H1 (cell line): ENCODE measurements around the gene ARHGDIG. TPM values are rescaled to one million over a fixed set of nuclear protein-coding genes. Genes with fewer than 3 reads are reported as not detected.

Source experiments
- CTCF ChIA-PET: fragments of 300-600 bp; sonication (Branson Sonifier 250); formaldehyde crosslinking; loops from one replicate; lab custom pipeline; 2021; ENCODE audit not compliant: partially characterized antibody; lab: Charles Lee
- POLR2A ChIA-PET: fragments of 300-600 bp; sonication (Branson Sonifier 250); formaldehyde crosslinking; loops from one replicate; lab custom pipeline; 2021; ENCODE audit warnings: inconsistent platforms; ENCODE audit not compliant: partially characterized antibody; lab: Charles Lee
- DNase-seq, 2 experiments: peaks; one replicate each; pipeline versions ENCODE4 v3.0.0 to v3.0.0-alpha.2; 2010 to 2022; ENCODE audit warnings: low spot score in 2 of 2, low read depth in 1 of 2, mixed read lengths in 1 of 2
- FAIRE-seq: peaks from 2 replicates; lab custom pipeline; 2011; peaks lifted over from hg19 to GRCh38; lab: Jason Lieb, UNC
- H2AFZ ChIP-seq: 2 replicates; pipeline ENCODE4 v1.8.1; 2012; ENCODE audit warnings: low read length, inconsistent platforms
- H2AK5ac ChIP-seq: 2 replicates; pipeline ENCODE4 v1.6.1; 2013; ENCODE audit warnings: low read depth, low read length
- H2BK120ac ChIP-seq: replicated peaks from 2 replicates; pipeline ENCODE3; 2013; ENCODE audit warnings: low read depth, low read length, inconsistent platforms
- H2BK12ac ChIP-seq: 2 replicates; pipeline ENCODE4 v1.6.1; 2013; ENCODE audit warnings: low read depth, low read length
- H2BK15ac ChIP-seq: 2 replicates; pipeline ENCODE4 v1.6.1; 2013; ENCODE audit warnings: low read length
- H2BK20ac ChIP-seq: 2 replicates; pipeline ENCODE4 v1.6.1; 2013; ENCODE audit warnings: low read length
- H2BK5ac ChIP-seq: 2 replicates; pipeline ENCODE4 v1.6.1; 2013; ENCODE audit warnings: low read depth, low read length
- H3K14ac ChIP-seq: 2 replicates; pipeline ENCODE4 v1.6.1; 2013; ENCODE audit warnings: inconsistent platforms; ENCODE audit not compliant: insufficient read length
- H3K18ac ChIP-seq: 2 replicates; pipeline ENCODE4 v1.6.1; 2013; ENCODE audit warnings: low read length; ENCODE audit errors: extremely low read depth
- H3K23ac ChIP-seq: 2 replicates; pipeline ENCODE4 v1.6.1; 2013; ENCODE audit warnings: inconsistent platforms; ENCODE audit not compliant: insufficient read length
- H3K23me2 ChIP-seq: 2 replicates; pipeline ENCODE4 v1.6.1; 2013; ENCODE audit warnings: low read depth, low read length
- H3K27ac ChIP-seq: 2 replicates; pipeline ENCODE4 v1.6.1; 2011; ENCODE audit warnings: low read depth, low read length, inconsistent platforms
- H3K27me3 ChIP-seq, 4 experiments: replicated peaks in 1 of 4; 1 replicate in 1 of 4; 2 replicates in 3 of 4; pipeline versions ENCODE4 v1.6.1 to v1.8.1; 2011 to 2013; ENCODE audit warnings: low read length in 3 of 4, mild to moderate bottlenecking in 3 of 4, inconsistent platforms in 2 of 4, mixed read lengths in 2 of 4, moderate library complexity in 1 of 4; ENCODE audit not compliant: control insufficient read depth in 3 of 4, insufficient read depth in 3 of 4; ENCODE audit errors: extremely low read depth in 1 of 4
- H3K36me3 ChIP-seq, 4 experiments: 2 replicates each; pipeline versions ENCODE4 v1.6.1 to v1.8.1; 2011 to 2013; ENCODE audit warnings: mild to moderate bottlenecking in 4 of 4, low read length in 3 of 4, moderate library complexity in 2 of 4, control low read depth in 1 of 4, inconsistent platforms in 1 of 4; ENCODE audit not compliant: insufficient read depth in 4 of 4, control insufficient read depth in 2 of 4
- H3K4ac ChIP-seq: replicated peaks from 2 replicates; pipeline ENCODE3; 2013; ENCODE audit warnings: low read length, low read depth, mixed read lengths, inconsistent platforms; ENCODE audit not compliant: insufficient read length
- H3K4me1 ChIP-seq, 4 experiments: replicated peaks in 1 of 4; 1 replicate in 1 of 4; 2 replicates in 3 of 4; pipeline versions ENCODE4 v1.6.1 to v1.8.1; 2011 to 2013; ENCODE audit warnings: low read length in 3 of 4, inconsistent platforms in 2 of 4, mixed read lengths in 1 of 4; ENCODE audit not compliant: insufficient read depth in 4 of 4, control insufficient read depth in 3 of 4
- H3K4me2 ChIP-seq, 2 experiments: 2 replicates each; pipeline versions ENCODE4 v1.6.1 to v1.8.1; 2011 to 2013; ENCODE audit warnings: low read depth in 2 of 2, low read length in 2 of 2, control low read depth in 1 of 2, inconsistent platforms in 1 of 2, mild to moderate bottlenecking in 1 of 2; ENCODE audit not compliant: insufficient read depth in 1 of 2
- H3K4me3 ChIP-seq, 4 experiments: fragments of 200-600, 300-600 bp in 1 of 4; sonication (generic), shearing (Covaris generic), sonication (Bioruptor Twin) in 1 of 4; 2 replicates each; pipeline versions ENCODE4 v1.5.1 to v1.8.1; 2011 to 2016; ENCODE audit warnings: low read length in 4 of 4, low read depth in 3 of 4, control low read depth in 2 of 4, inconsistent platforms in 2 of 4, mild to moderate bottlenecking in 2 of 4, mixed read lengths in 1 of 4, moderate library complexity in 1 of 4; ENCODE audit not compliant: insufficient read depth in 2 of 4; ENCODE audit errors: extremely low read depth in 1 of 4
- H3K56ac ChIP-seq: replicated peaks from 2 replicates; pipeline ENCODE3; 2013; ENCODE audit warnings: low read depth, mild to moderate bottlenecking, mixed read lengths, low read length, inconsistent platforms; ENCODE audit not compliant: insufficient read length
- H3K79me1 ChIP-seq: 2 replicates; pipeline ENCODE4 v1.6.1; 2013; ENCODE audit warnings: low read depth, low read length, control low read depth
- H3K79me2 ChIP-seq, 2 experiments: 2 replicates each; pipeline versions ENCODE4 v1.6.1 to v1.8.1; 2012 to 2013; ENCODE audit warnings: low read length in 2 of 2, mild to moderate bottlenecking in 2 of 2, inconsistent platforms in 1 of 2; ENCODE audit not compliant: insufficient read depth in 2 of 2, control insufficient read depth in 1 of 2
- H3K9ac ChIP-seq, 4 experiments: replicated peaks in 1 of 4; 1 replicate in 1 of 4; 2 replicates in 3 of 4; pipeline versions ENCODE4 v1.6.1 to v1.8.1; 2011 to 2013; ENCODE audit warnings: low read depth in 3 of 4, low read length in 3 of 4, control low read depth in 2 of 4, mild to moderate bottlenecking in 2 of 4, moderate library complexity in 2 of 4, inconsistent platforms in 1 of 4; ENCODE audit errors: extremely low read depth in 1 of 4
- H3K9me3 ChIP-seq, 2 experiments: 2 replicates each; pipeline versions ENCODE4 v1.6.1 to v1.8.1; 2012 to 2013; ENCODE audit warnings: mild to moderate bottlenecking in 2 of 2, moderate library complexity in 2 of 2, control low read depth in 1 of 2, inconsistent platforms in 1 of 2, low read depth in 1 of 2, low read length in 1 of 2, mixed read lengths in 1 of 2; ENCODE audit not compliant: insufficient read depth in 2 of 2
- H4K20me1 ChIP-seq, 2 experiments: replicated peaks in 1 of 2; 2 replicates each; pipeline versions ENCODE3 to v1.8.1; 2011 to 2013; ENCODE audit warnings: inconsistent platforms in 2 of 2, low read length in 2 of 2, mild to moderate bottlenecking in 1 of 2; ENCODE audit not compliant: insufficient read depth in 2 of 2, control insufficient read depth in 1 of 2
- H4K5ac ChIP-seq: 2 replicates; pipeline ENCODE4 v1.6.1; 2013; ENCODE audit warnings: low read length, low read depth, mixed read lengths, inconsistent platforms; ENCODE audit not compliant: insufficient read length
- H4K8ac ChIP-seq: 2 replicates; pipeline ENCODE4 v1.8.0; 2013; ENCODE audit warnings: mild to moderate bottlenecking, moderate library complexity, low read length, inconsistent platforms; ENCODE audit not compliant: insufficient read depth; ENCODE audit errors: extremely low read depth
- H4K91ac ChIP-seq: replicated peaks from 2 replicates; pipeline ENCODE3; 2013; ENCODE audit warnings: low read length, mixed read lengths, inconsistent platforms; ENCODE audit not compliant: insufficient read length
- CBX5 ChIP-seq: fragments of 300-800, 300-1000 bp; sonication (generic); IDR thresholded peaks from 2 replicates; pipeline ENCODE4 v1.7.1; 2016; ENCODE audit warnings: antibody characterized with exemption, low read length, low read depth
- CHD2 ChIP-seq: IDR thresholded peaks from 2 replicates; pipeline ENCODE4 v1.6.1; 2012; ENCODE audit warnings: low read length, improper control_type of control experiment
- MAFK ChIP-seq: IDR thresholded peaks from 2 replicates; pipeline ENCODE4 v1.6.1; 2012; ENCODE audit warnings: low read depth, mild to moderate bottlenecking, improper control_type of control experiment, low read length
- MAX ChIP-seq: IDR thresholded peaks from 2 replicates; pipeline ENCODE4 v1.6.1; 2012; ENCODE audit warnings: inconsistent platforms
- POU5F1 ChIP-seq: IDR thresholded peaks from 2 replicates; pipeline ENCODE4 v1.6.1; 2011; ENCODE audit warnings: low read depth, mild to moderate bottlenecking, low read length, moderate library complexity
- RXRA ChIP-seq: IDR thresholded peaks from 2 replicates; pipeline ENCODE4 v1.6.1; 2011; ENCODE audit warnings: low read depth, mild to moderate bottlenecking, low read length, moderate library complexity; ENCODE audit not compliant: insufficient read depth
- SAP30 ChIP-seq: fragments of 300-600 bp; sonication (generic); IDR thresholded peaks from 2 replicates; pipeline ENCODE4 v1.7.1; 2012; ENCODE audit warnings: low read length, moderate library complexity, mild to moderate bottlenecking, inconsistent platforms; ENCODE audit not compliant: insufficient read depth, insufficient replicate concordance
- TCF12 ChIP-seq: IDR thresholded peaks from 2 replicates; pipeline ENCODE4 v1.6.1; 2011; ENCODE audit warnings: low read depth, mild to moderate bottlenecking, low read length
- USF2 ChIP-seq: IDR thresholded peaks from 2 replicates; pipeline ENCODE4 v1.6.1; 2011; ENCODE audit warnings: low read length, improper control_type of control experiment
- ZNF274 ChIP-seq: IDR thresholded peaks from 2 replicates; pipeline ENCODE4 v1.7.0; 2012; ENCODE audit warnings: low read length, borderline replicate concordance; ENCODE audit errors: extremely low read depth
- WGBS, 2 experiments: shearing (Covaris generic) in 1 of 2; methylation state at CpG; one replicate each; pipeline versions ENCODE4 v1.1.6 to v1.1.7; 2013 to 2015; ENCODE audit warnings: low lambda C conversion rate in 2 of 2, mixed read lengths in 2 of 2, inconsistent platforms in 1 of 2, low coverage in 1 of 2, missing lambda C conversion rate in 1 of 2; ENCODE audit not compliant: insufficient replicate concordance in 2 of 2, insufficient coverage in 1 of 2, insufficient read length in 1 of 2; ENCODE audit errors: extremely low coverage in 1 of 2, missing lambda C conversion rate in 1 of 2; 5-methylcytosine and 5-hydroxymethylcytosine counted together
- polyA plus RNA-seq, 7 experiments: library from polyadenylated mRNA; depleted of rRNA in 3 of 7; stranded (reverse) in 5 of 7; unstranded in 2 of 7; fragments of >200 nt in 5 of 7; fragments of 200-250 nt in 2 of 7; gene quantifications; 1 replicate in 5 of 7; 2 replicates in 1 of 7; 4 replicates in 1 of 7; pipeline versions ENCODE4 v1.2.1 to v1.2.3, GENCODE V29; 2011 to 2013; ENCODE audit warnings: missing spikeins in 2 of 7, mixed read lengths in 2 of 7
- total RNA-seq: library from RNA; stranded (reverse); fragmentation: NEBNext Ultra II Directional; extraction: Animal tissue kit (Norgen Biotek cat#: 25700); gene quantifications from 2 replicates; pipeline ENCODE4 v1.2.1, GENCODE V29; 2021

Gene ARHGDIG
- total and polyA plus RNA-seq, 2 of the 8 experiments (the other 6 are each of a cell fraction or from before 2014, with no cell fraction given), result 1.2 to 2.9 TPM

- FAIRE-seq, result no peak
- Histone ChIP-seq H3K23ac (no peak overlapping the region), H2BK15ac (no peak overlapping the region), H3K4me1 (peaks cover 0 to 3% (median 0%) of the 10 kb centered on the region in 4 experiments; a peak in 2 of 7 replicates), H3K36me3 (peaks cover 5 to 10% (median 5%) of the 10 kb centered on the region in 4 experiments; a peak in 6 of 8 replicates), H3K4me3 (no peak overlapping the region), H4K20me1 (peaks cover 0 to 2% of the 10 kb centered on the region in 2 experiments), H3K27me3 (peaks cover 5 to 14% (median 9%) of the 10 kb centered on the region in 4 experiments; a peak in 6 of 7 replicates), H3K23me2 (peaks cover 4% of the 10 kb centered on the region; the same call in 1 of the 2 replicates), H4K5ac (no peak overlapping the region), H3K4me2 (no peak overlapping the region), H4K91ac (no peak overlapping the region), H3K9me3 (peaks cover 0 to 5% of the 10 kb centered on the region in 2 experiments; a peak in 1 of 4 replicates), H4K8ac (no peak overlapping the region), H3K14ac (no peak overlapping the region), H2BK20ac (no peak overlapping the region), H2BK12ac (no peak overlapping the region), H3K9ac (no peak overlapping the region), H3K4ac (no peak overlapping the region), H2BK120ac (no peak overlapping the region), H2AFZ (no peak overlapping the region), H2AK5ac (no peak overlapping the region), H2BK5ac (no peak overlapping the region), H3K79me2 (no peaks in the 10 kb centered on the region), H3K56ac (no peak overlapping the region), H3K79me1 (no peaks in the 10 kb centered on the region; the same call in 1 of the 2 replicates), H3K27ac (no peak overlapping the region), H3K18ac (no peak overlapping the region)
- POLR2A ChIA-PET, result interaction anchor here (0.8 to 3.3 kb wide), 3 partner anchors 16 to 25 kb away, joined by 3 to 13 read pairs (median 3); no protein-coding TSS in a partner anchor
- CTCF ChIA-PET, result no interaction called here
- 96% methylated on average over 22 of the region's 48 CpGs; no CpG with 5 or more reads in 1 of the 2 experiments for WGBS, 2 experiments
- DNase-seq, result no peak
- TF ChIP-seq TCF12, result no peak
- no peak for TF ChIP-seq CHD2
- no peak for TF ChIP-seq CBX5
- TF ChIP-seq RXRA, result no peak
- no peak for TF ChIP-seq POU5F1
- no peak for TF ChIP-seq ZNF274
- no peak for TF ChIP-seq USF2
- TF ChIP-seq MAFK, result no peak
- no peak for TF ChIP-seq SAP30
- no peak for TF ChIP-seq MAX
Measured at GRCh38 chr16:285146-286055, 5.0 kb downstream of the ARHGDIG start.
